IMR-90 (cell line): ENCODE measurements around the gene NDFIP2. TPM values are rescaled to one million over a fixed set of nuclear protein-coding genes. Genes with fewer than 3 reads are reported as not detected.

Experiments used
- ATAC-seq: fragments of 200-7000 bp; cut with Tn5 transposase; 2 replicates; pipeline ENCODE4 v1.9.1; 2020; ENCODE audit warnings: low read depth, mild to moderate bottlenecking, moderate library complexity
- BruUV-seq: library from RNA; stranded (reverse); fragments of 400-500 nt; replicated peaks from 2 replicates; lab custom pipeline; 2021; lab: Mats Ljungman, UMichigan
- CTCF ChIA-PET: fragments of 300-600 bp; formaldehyde crosslinking; extraction: SDS; loops from one replicate; lab custom pipeline; 2021; ENCODE audit warnings: antibody characterized with exemption; lab: Yijun Ruan, JAX
- POLR2A ChIA-PET: fragments of 300-600 bp; sonication (Branson Sonifier 250); formaldehyde crosslinking; loops from one replicate; lab custom pipeline; 2022; ENCODE audit warnings: antibody characterized with exemption; ENCODE audit not compliant: unreplicated experiment; lab: Charles Lee
- DNase-seq: peaks from one replicate; pipeline ENCODE4 v3.0.0; 2013
- H2AFZ ChIP-seq: replicated peaks from 2 replicates; pipeline ENCODE3; 2013; ENCODE audit warnings: low read length, mild to moderate bottlenecking; ENCODE audit not compliant: poor library complexity
- H2AK5ac ChIP-seq: 2 replicates; pipeline ENCODE4 v1.6.1; 2013; ENCODE audit warnings: low read depth, low read length, inconsistent platforms
- H2AK9ac ChIP-seq: replicated peaks from 2 replicates; pipeline ENCODE3; 2013; ENCODE audit warnings: mild to moderate bottlenecking, low read depth, low read length, moderate library complexity; ENCODE audit not compliant: poor library complexity
- H2BK120ac ChIP-seq: 2 replicates; pipeline ENCODE4 v1.6.1; 2013; ENCODE audit warnings: low read depth, low read length, inconsistent platforms
- H2BK15ac ChIP-seq: 3 replicates; pipeline ENCODE4 v1.6.1; 2013; ENCODE audit warnings: low read depth, low read length, inconsistent platforms
- H2BK20ac ChIP-seq: 2 replicates; pipeline ENCODE4 v1.6.1; 2013; ENCODE audit warnings: low read depth, mild to moderate bottlenecking, inconsistent platforms, low read length, moderate library complexity
- H2BK5ac ChIP-seq: 2 replicates; pipeline ENCODE4 v1.6.1; 2013; ENCODE audit warnings: mild to moderate bottlenecking, low read depth, low read length, inconsistent platforms; ENCODE audit not compliant: poor library complexity, severe bottlenecking
- H3K14ac ChIP-seq: replicated peaks from 2 replicates; pipeline ENCODE4 v1.6.1; 2013; ENCODE audit warnings: low read depth, low read length, inconsistent platforms
- H3K18ac ChIP-seq: 2 replicates; pipeline ENCODE4 v1.6.1; 2013; ENCODE audit warnings: low read depth, low read length, control low read depth
- H3K23ac ChIP-seq: 2 replicates; pipeline ENCODE4 v1.6.1; 2013; ENCODE audit warnings: low read depth, low read length, inconsistent platforms
- H3K27ac ChIP-seq: 2 replicates; pipeline ENCODE4 v1.5.1; 2013; ENCODE audit warnings: mild to moderate bottlenecking, control low read depth, low read length; ENCODE audit not compliant: insufficient read depth
- H3K27me3 ChIP-seq: 2 replicates; pipeline ENCODE4 v1.6.1; 2013; ENCODE audit warnings: low read length; ENCODE audit not compliant: control insufficient read depth, insufficient read depth
- H3K36me3 ChIP-seq: 2 replicates; pipeline ENCODE4 v1.6.1; 2013; ENCODE audit warnings: low read length, mixed read lengths; ENCODE audit not compliant: control insufficient read depth, insufficient read depth
- H3K4ac ChIP-seq: 2 replicates; pipeline ENCODE4 v1.6.1; 2013; ENCODE audit warnings: low read depth, low read length, inconsistent platforms
- H3K4me1 ChIP-seq: 2 replicates; pipeline ENCODE4 v1.6.1; 2013; ENCODE audit warnings: low read length, mixed read lengths; ENCODE audit not compliant: control insufficient read depth, insufficient read depth
- H3K4me2 ChIP-seq: 2 replicates; pipeline ENCODE4 v1.6.1; 2013; ENCODE audit warnings: low read depth, mild to moderate bottlenecking, control low read depth, low read length, moderate library complexity
- H3K4me3 ChIP-seq: 2 replicates; pipeline ENCODE4 v1.5.1; 2013; ENCODE audit warnings: low read depth, mild to moderate bottlenecking, control low read depth, low read length, moderate library complexity; ENCODE audit not compliant: insufficient read depth
- H3K56ac ChIP-seq: 2 replicates; pipeline ENCODE4 v1.6.1; 2013; ENCODE audit warnings: low read length, inconsistent platforms; ENCODE audit not compliant: insufficient read depth; ENCODE audit errors: extremely low read depth
- H3K79me1 ChIP-seq, 2 experiments: 2 replicates each; pipeline ENCODE4 v1.6.1; 2013; ENCODE audit warnings: low read length in 2 of 2, inconsistent platforms in 1 of 2, low read depth in 1 of 2
- H3K9ac ChIP-seq: 2 replicates; pipeline ENCODE4 v1.6.1; 2013; ENCODE audit warnings: low read depth, low read length, control low read depth
- H3K9me1 ChIP-seq: 2 replicates; pipeline ENCODE4 v1.6.1; 2013; ENCODE audit warnings: low read length, inconsistent platforms; ENCODE audit not compliant: insufficient read depth
- H3K9me3 ChIP-seq: 2 replicates; pipeline ENCODE4 v1.6.1; 2013; ENCODE audit warnings: low read length; ENCODE audit not compliant: control insufficient read depth, insufficient read depth
- H4K20me1 ChIP-seq: 2 replicates; pipeline ENCODE4 v1.6.1; 2013; ENCODE audit warnings: low read length, inconsistent platforms; ENCODE audit not compliant: insufficient read depth
- H4K5ac ChIP-seq: 2 replicates; pipeline ENCODE4 v1.6.1; 2013; ENCODE audit warnings: mild to moderate bottlenecking, low read depth, low read length, control low read depth
- H4K8ac ChIP-seq, 2 experiments: 2 replicates each; pipeline ENCODE4 v1.6.1; 2013; ENCODE audit warnings: low read depth in 2 of 2, low read length in 2 of 2, control low read depth in 1 of 2, inconsistent platforms in 1 of 2
- H4K91ac ChIP-seq: 2 replicates; pipeline ENCODE4 v1.6.1; 2013; ENCODE audit warnings: low read depth, low read length, inconsistent platforms; ENCODE audit not compliant: insufficient read depth
- RCOR1 ChIP-seq: IDR thresholded peaks from 2 replicates; pipeline ENCODE4 v1.6.1; 2012; ENCODE audit warnings: mild to moderate bottlenecking, low read length, improper control_type of control experiment; ENCODE audit not compliant: insufficient replicate concordance
- WGBS, 2 experiments: methylation state at CpG; one replicate each; pipeline versions ENCODE4 v1.1.5 to v1.1.7; 2013; ENCODE audit warnings: missing lambda C conversion rate in 2 of 2; ENCODE audit not compliant: insufficient read length in 1 of 2; ENCODE audit errors: extremely low coverage in 2 of 2; 5-methylcytosine and 5-hydroxymethylcytosine counted together
- dilution Hi-C: fragments of 300-500 bp; cut with HindIII; formaldehyde crosslinking; loops from one replicate; pipeline ENCODE4 v1.14.3; 2018; ENCODE audit warnings: low sequenced_read_pairs; ENCODE audit not compliant: unreplicated experiment
- in situ Hi-C: fragments of 300-500 bp; cut with MboI; formaldehyde crosslinking; loops from 3 replicates; pipeline ENCODE4 v1.14.3; 2019; ENCODE audit warnings: low sequenced_read_pairs, inconsistent platforms, mixed read lengths
- intact Hi-C: fragments of 100-400 bp; cut with micrococcal nuclease; formaldehyde crosslinking; loops from 2 replicates; pipeline ENCODE4 v1.10.0; 2022
- polyA plus RNA-seq, 3 experiments: library from polyadenylated mRNA; depleted of rRNA; stranded (reverse); fragments of >200 nt; gene quantifications; 2 replicates each; pipeline ENCODE4 v1.2.3, GENCODE V29; 2012; ENCODE audit warnings: low replicate concordance in 1 of 3
- total RNA-seq: library from RNA; depleted of rRNA; stranded (reverse); fragments of >200 nt; gene quantifications from 2 replicates; pipeline ENCODE4 v1.2.3, GENCODE V29; 2012

Gene NDFIP2
- total and polyA plus RNA-seq, 2 of the 4 experiments (the other 2 are of a cell fraction): 23.8 to 25.8 TPM

- Histone ChIP-seq H3K4ac (no peak overlapping the region), H3K4me1 (peaks cover 6% of the 10 kb centered on the region; the same call in 1 of the 2 replicates), H3K9me1 (peaks cover 9% of the 10 kb centered on the region), H2BK20ac (no peak overlapping the region), H2AK9ac (no peak overlapping the region), H3K23ac (no peak overlapping the region), H3K4me2 (no peak overlapping the region), H3K14ac (no peak overlapping the region), H3K4me3 (no peak overlapping the region), H3K18ac (no peak overlapping the region; the same call in 1 of the 2 replicates), H4K8ac (no peak overlapping the region), H3K79me1 (peaks cover 25 to 59% of the 10 kb centered on the region in 2 experiments), H3K27me3 (no peaks in the 10 kb centered on the region), H4K5ac (no peak overlapping the region), H3K36me3 (no peaks in the 10 kb centered on the region), H4K20me1 (peaks cover 15% of the 10 kb centered on the region; the same call in 1 of the 2 replicates), H4K91ac (no peak overlapping the region), H2AK5ac (no peak overlapping the region), H2BK120ac (no peak overlapping the region), H3K56ac (no peak overlapping the region), H2BK15ac (no peak overlapping the region), H3K27ac (no peak overlapping the region), H3K9me3 (no peaks in the 10 kb centered on the region), H2BK5ac (no peak overlapping the region), H3K9ac (no peak overlapping the region), H2AFZ (no peak overlapping the region)
- no peak for TF ChIP-seq RCOR1
- 80% methylated on average over 1 of the region's 6 CpGs; no CpG with 5 or more reads in 1 of the 2 experiments for WGBS, 2 experiments
- DNase-seq (no peak), ATAC-seq (no peak)
- dilution Hi-C loops: no loop called here
- no TSS peak for BruUV-seq
- in situ Hi-C loops: no loop called here
- intact Hi-C loops: no loop called here
- ChIA-PET CTCF (no interaction called here), POLR2A (no interaction called here)
Observed at GRCh38 chr13:79486433-79487188, 5.7 kb downstream of the NDFIP2 start.
